HG03558 (cell line): ENCODE results near the gene SLC19A2.
"Not testable (repeated sequence)": the region's sequence is repeated elsewhere in the genome, so short reads cannot be mapped to it uniquely, and the experiment has no call there.

Source experiments
- ATAC-seq: cut with Tn5 transposase; IDR thresholded peaks from one replicate; pipeline ENCODE4 v1.9.1; 2021; ENCODE audit warnings: moderate number of reproducible peaks; ENCODE audit not compliant: unreplicated experiment; ENCODE audit errors: extremely low read depth

Gene SLC19A2

GRCh38 chr1:169485431-169486280 lies at the start of gene SLC19A2:
Gene SLC19A2, minus strand, starts transcription at chr1:169485944. Its CDS starts 178 bp downstream, at chr1:169485766.
- ATAC-seq: peak; percentile 94

GRCh38 chr1:169534653-169535052 lies 48.9 kb upstream of the SLC19A2 start:
- no peak for ATAC-seq

GRCh38 chr1:169533528-169534190 lies 47.9 kb upstream of the SLC19A2 start:
- not testable (repeated sequence) for ATAC-seq

- ATAC-seq: no peak
Measured at GRCh38 chr1:169530448-169530847, 44.7 kb upstream of the SLC19A2 start.

- no peak for ATAC-seq
Measured at GRCh38 chr1:169529068-169529642, 43.4 kb upstream of the SLC19A2 start.

- ATAC-seq: no peak
Measured at GRCh38 chr1:169528215-169529067, 42.7 kb upstream of the SLC19A2 start.

GRCh38 chr1:169527451-169528214 lies 41.9 kb upstream of the SLC19A2 start:
- ATAC-seq: no peak

- no peak for ATAC-seq
Measured at GRCh38 chr1:169527001-169527400, 41.3 kb upstream of the SLC19A2 start.

GRCh38 chr1:169526120-169526832 lies 40.5 kb upstream of the SLC19A2 start:
- no peak for ATAC-seq

GRCh38 chr1:169525391-169525790 lies 39.6 kb upstream of the SLC19A2 start:
- no peak for ATAC-seq

- ATAC-seq: no peak
Measured at GRCh38 chr1:169523904-169524303, 38.2 kb upstream of the SLC19A2 start.

GRCh38 chr1:169521226-169521625 lies 35.5 kb upstream of the SLC19A2 start:
- no peak for ATAC-seq

GRCh38 chr1:169517558-169518186 lies 31.9 kb upstream of the SLC19A2 start:
- no peak for ATAC-seq

GRCh38 chr1:169515641-169516040 lies 29.9 kb upstream of the SLC19A2 start:
- no peak for ATAC-seq

- ATAC-seq: no peak
Measured at GRCh38 chr1:169514566-169515270, 29.0 kb upstream of the SLC19A2 start.

- no peak for ATAC-seq
Measured at GRCh38 chr1:169513208-169513607, 27.5 kb upstream of the SLC19A2 start.

- no peak for ATAC-seq
Measured at GRCh38 chr1:169511316-169512005, 25.7 kb upstream of the SLC19A2 start.
